H1 (cell line): ENCODE measurements around the gene MR1.

Experiments
- BACH1 ChIP-seq: IDR thresholded peaks from 2 replicates; pipeline ENCODE4 v1.6.1; 2012; ENCODE audit warnings: low read length, improper control_type of control experiment
- EZH2 ChIP-seq: fragments of 200-600 bp; sonication (generic); IDR thresholded peaks from 2 replicates; pipeline ENCODE4 v1.7.1; 2012; ENCODE audit warnings: low read depth, mild to moderate bottlenecking, moderate library complexity, low read length, inconsistent platforms; ENCODE audit not compliant: severe bottlenecking
- JUND ChIP-seq: IDR thresholded peaks from 2 replicates; pipeline ENCODE4 v1.6.1; 2011; ENCODE audit warnings: mild to moderate bottlenecking, improper control_type of control experiment, low read length
- RAD21 ChIP-seq, 2 experiments: IDR thresholded peaks in 1 of 2; conservative IDR thresholded peaks in 1 of 2; 2 replicates each; pipeline ENCODE4 v1.6.1; 2011; ENCODE audit warnings: low read depth in 2 of 2, low read length in 2 of 2, improper control_type of control experiment in 1 of 2, inconsistent platforms in 1 of 2, mild to moderate bottlenecking in 1 of 2, moderate library complexity in 1 of 2
- RBBP5 ChIP-seq: IDR thresholded peaks from 2 replicates; pipeline ENCODE4 v1.7.1; 2012; ENCODE audit warnings: low read depth, mild to moderate bottlenecking, inconsistent platforms, low read length, moderate library complexity, borderline replicate concordance
- TF ChIP-seq, protein P1 (sequence below): IDR thresholded peaks from 2 replicates; pipeline ENCODE4 v1.6.1; 2011; ENCODE audit warnings: low read length, improper control_type of control experiment
- TF ChIP-seq, protein P2 (sequence below), 3 experiments: IDR thresholded peaks; 1 replicate in 2 of 3; 2 replicates in 1 of 3; pipeline versions ENCODE4 v1.5.1 to v1.6.1; 2011; ENCODE audit warnings: low read length in 3 of 3, mild to moderate bottlenecking in 3 of 3, inconsistent platforms in 2 of 3, low read depth in 1 of 3, moderate library complexity in 1 of 3; ENCODE audit not compliant: insufficient read depth in 1 of 3; ENCODE audit errors: control extremely low read depth in 1 of 3

DNA sequence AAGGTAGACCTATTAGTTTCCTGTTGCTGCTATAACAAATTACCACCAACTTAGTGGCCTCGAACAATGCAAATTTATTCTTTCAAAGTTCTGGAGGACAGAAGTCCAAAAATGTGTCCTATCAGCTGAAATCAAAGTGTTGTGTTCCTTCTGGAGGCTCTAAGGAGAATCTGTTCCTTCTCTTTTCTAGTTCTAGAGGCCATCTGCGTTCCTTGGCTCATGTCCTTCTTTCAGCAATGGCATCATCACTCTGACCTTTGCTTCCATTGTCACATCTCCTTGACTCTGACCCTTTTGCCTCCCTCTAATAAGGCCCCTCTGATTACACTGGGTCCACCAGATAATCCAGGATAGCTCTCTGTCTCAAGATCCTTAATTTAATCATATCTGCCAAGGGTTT is 1.2 kb upstream of the MR1 start:
- TF ChIP-seq, protein P1, sequence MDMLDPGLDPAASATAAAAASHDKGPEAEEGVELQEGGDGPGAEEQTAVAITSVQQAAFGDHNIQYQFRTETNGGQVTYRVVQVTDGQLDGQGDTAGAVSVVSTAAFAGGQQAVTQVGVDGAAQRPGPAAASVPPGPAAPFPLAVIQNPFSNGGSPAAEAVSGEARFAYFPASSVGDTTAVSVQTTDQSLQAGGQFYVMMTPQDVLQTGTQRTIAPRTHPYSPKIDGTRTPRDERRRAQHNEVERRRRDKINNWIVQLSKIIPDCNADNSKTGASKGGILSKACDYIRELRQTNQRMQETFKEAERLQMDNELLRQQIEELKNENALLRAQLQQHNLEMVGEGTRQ = no peak
- TF ChIP-seq, protein P2, sequence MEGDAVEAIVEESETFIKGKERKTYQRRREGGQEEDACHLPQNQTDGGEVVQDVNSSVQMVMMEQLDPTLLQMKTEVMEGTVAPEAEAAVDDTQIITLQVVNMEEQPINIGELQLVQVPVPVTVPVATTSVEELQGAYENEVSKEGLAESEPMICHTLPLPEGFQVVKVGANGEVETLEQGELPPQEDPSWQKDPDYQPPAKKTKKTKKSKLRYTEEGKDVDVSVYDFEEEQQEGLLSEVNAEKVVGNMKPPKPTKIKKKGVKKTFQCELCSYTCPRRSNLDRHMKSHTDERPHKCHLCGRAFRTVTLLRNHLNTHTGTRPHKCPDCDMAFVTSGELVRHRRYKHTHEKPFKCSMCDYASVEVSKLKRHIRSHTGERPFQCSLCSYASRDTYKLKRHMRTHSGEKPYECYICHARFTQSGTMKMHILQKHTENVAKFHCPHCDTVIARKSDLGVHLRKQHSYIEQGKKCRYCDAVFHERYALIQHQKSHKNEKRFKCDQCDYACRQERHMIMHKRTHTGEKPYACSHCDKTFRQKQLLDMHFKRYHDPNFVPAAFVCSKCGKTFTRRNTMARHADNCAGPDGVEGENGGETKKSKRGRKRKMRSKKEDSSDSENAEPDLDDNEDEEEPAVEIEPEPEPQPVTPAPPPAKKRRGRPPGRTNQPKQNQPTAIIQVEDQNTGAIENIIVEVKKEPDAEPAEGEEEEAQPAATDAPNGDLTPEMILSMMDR (IDR thresholded peaks at IDR 0.05; ENCODE audit: control extremely low read depth in 1 of 3, insufficient read depth in 1 of 3, low read depth in 1 of 3, low read length in 3 of 3) = no peak
- no peak for TF ChIP-seq RAD21 (IDR thresholded peaks at IDR 0.05 in 1 of 2, conservative IDR thresholded peaks at IDR 0.05 in 1 of 2; ENCODE audit: low read depth in 2 of 2, low read length in 2 of 2)
- no peak for TF ChIP-seq JUND
- no peak for TF ChIP-seq EZH2
- no peak for TF ChIP-seq BACH1
- no peak for TF ChIP-seq RBBP5
